ENCODE results near the gene KNCN. TPM values are rescaled to one million over a fixed set of nuclear protein-coding genes. Genes with fewer than 3 reads are reported as not detected.

Gene KNCN
- polyA plus RNA-seq, 1 donor from 2014 or later, result not detected

DNA sequence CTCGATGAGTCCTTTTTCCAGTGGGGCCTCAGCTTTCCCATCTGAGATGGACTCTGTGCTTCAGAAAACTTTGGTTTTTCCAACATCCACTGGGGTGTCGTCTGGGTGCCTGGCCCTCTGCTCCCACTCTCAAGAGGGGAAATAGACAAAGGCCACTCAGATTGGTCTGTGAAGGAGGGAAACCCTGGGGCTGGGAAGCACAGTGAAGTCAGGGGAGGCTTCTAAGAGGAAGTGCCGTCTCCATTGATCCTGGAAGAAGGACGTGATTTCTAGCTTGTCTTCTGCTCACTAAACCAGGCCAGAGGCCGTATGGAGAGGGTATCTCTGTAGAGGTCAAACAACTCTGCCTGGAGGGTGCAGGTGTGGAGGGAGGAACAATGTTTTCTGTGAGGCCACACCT lies 5.2 kb downstream of the KNCN start:
- Histone ChIP-seq H3K4me3 (ENCODE audit: low read length) (no peak overlapping the region), H3K27ac (ENCODE audit: low read length) (no peak overlapping the region), H3K36me3 (ENCODE audit: insufficient read depth, low read length) (no peaks in the 10 kb centered on the region), H3F3A (ENCODE audit: insufficient read depth, low read length, poor library complexity, severe bottlenecking) (no peaks in the 10 kb centered on the region), H3K9me2 (ENCODE audit: insufficient read depth, low read length) (no peaks in the 10 kb centered on the region), H3K4me2 (ENCODE audit: low read length) (no peak overlapping the region), H4K20me1 (ENCODE audit: insufficient read depth) (no peaks in the 10 kb centered on the region), H3K9me3 (ENCODE audit: low read length) (no peaks in the 10 kb centered on the region), H3K79me2 (replicated peaks; ENCODE audit: insufficient read depth, low read length) (no peaks in the 10 kb centered on the region), H3K9ac (ENCODE audit: low read length) (no peak overlapping the region), H3K27me3 (ENCODE audit: insufficient read depth, low read depth, low read length) (peaks cover 53% of the 10 kb centered on the region), H2AFZ (ENCODE audit: low read depth, low read length) (no peak overlapping the region)
- TF ChIP-seq, protein P1, sequence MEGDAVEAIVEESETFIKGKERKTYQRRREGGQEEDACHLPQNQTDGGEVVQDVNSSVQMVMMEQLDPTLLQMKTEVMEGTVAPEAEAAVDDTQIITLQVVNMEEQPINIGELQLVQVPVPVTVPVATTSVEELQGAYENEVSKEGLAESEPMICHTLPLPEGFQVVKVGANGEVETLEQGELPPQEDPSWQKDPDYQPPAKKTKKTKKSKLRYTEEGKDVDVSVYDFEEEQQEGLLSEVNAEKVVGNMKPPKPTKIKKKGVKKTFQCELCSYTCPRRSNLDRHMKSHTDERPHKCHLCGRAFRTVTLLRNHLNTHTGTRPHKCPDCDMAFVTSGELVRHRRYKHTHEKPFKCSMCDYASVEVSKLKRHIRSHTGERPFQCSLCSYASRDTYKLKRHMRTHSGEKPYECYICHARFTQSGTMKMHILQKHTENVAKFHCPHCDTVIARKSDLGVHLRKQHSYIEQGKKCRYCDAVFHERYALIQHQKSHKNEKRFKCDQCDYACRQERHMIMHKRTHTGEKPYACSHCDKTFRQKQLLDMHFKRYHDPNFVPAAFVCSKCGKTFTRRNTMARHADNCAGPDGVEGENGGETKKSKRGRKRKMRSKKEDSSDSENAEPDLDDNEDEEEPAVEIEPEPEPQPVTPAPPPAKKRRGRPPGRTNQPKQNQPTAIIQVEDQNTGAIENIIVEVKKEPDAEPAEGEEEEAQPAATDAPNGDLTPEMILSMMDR (IDR thresholded peaks at IDR 0.05; ENCODE audit: poor library complexity, severe bottlenecking), result no peak
- TF ChIP-seq EP300 (conservative IDR thresholded peaks at IDR 0.05; ENCODE audit: poor library complexity, severe bottlenecking) (no peak), TAF1 (IDR thresholded peaks at IDR 0.05; ENCODE audit: low read depth) (no peak), POLR2AphosphoS5 (IDR thresholded peaks at IDR 0.05) (no peak), RAD21 (conservative IDR thresholded peaks at IDR 0.05) (no peak), REST (IDR thresholded peaks at IDR 0.05; ENCODE audit: borderline replicate concordance) (no peak), SMC3 (conservative IDR thresholded peaks at IDR 0.05; ENCODE audit: poor library complexity) (no peak), MXI1 (conservative IDR thresholded peaks at IDR 0.05; ENCODE audit: poor library complexity, severe bottlenecking) (no peak)

- Histone ChIP-seq H3K4me2 (ENCODE audit: low read length) (no peak overlapping the region), H4K20me1 (ENCODE audit: insufficient read depth) (no peaks in the 10 kb centered on the region), H3F3A (ENCODE audit: insufficient read depth, low read length, poor library complexity, severe bottlenecking) (no peaks in the 10 kb centered on the region), H3K79me2 (replicated peaks; ENCODE audit: insufficient read depth, low read length) (no peaks in the 10 kb centered on the region), H3K27ac (ENCODE audit: low read length) (no peak overlapping the region), H3K27me3 (ENCODE audit: insufficient read depth, low read depth, low read length) (peaks cover 53% of the 10 kb centered on the region), H3K9ac (ENCODE audit: low read length) (no peak overlapping the region), H2AFZ (ENCODE audit: low read depth, low read length) (no peak overlapping the region), H3K4me3 (ENCODE audit: low read length) (no peak overlapping the region), H3K36me3 (ENCODE audit: insufficient read depth, low read length) (no peaks in the 10 kb centered on the region), H3K9me2 (ENCODE audit: insufficient read depth, low read length) (no peaks in the 10 kb centered on the region), H3K9me3 (ENCODE audit: low read length) (no peaks in the 10 kb centered on the region)
- TF ChIP-seq REST (IDR thresholded peaks at IDR 0.05; ENCODE audit: borderline replicate concordance), result no peak
- no peak for TF ChIP-seq TAF1 (IDR thresholded peaks at IDR 0.05; ENCODE audit: low read depth)
- TF ChIP-seq MXI1 (conservative IDR thresholded peaks at IDR 0.05; ENCODE audit: poor library complexity, severe bottlenecking), result no peak
- no peak for TF ChIP-seq POLR2AphosphoS5 (IDR thresholded peaks at IDR 0.05)
- TF ChIP-seq, protein P1 (IDR thresholded peaks at IDR 0.05; ENCODE audit: poor library complexity, severe bottlenecking), result no peak
- TF ChIP-seq SMC3 (conservative IDR thresholded peaks at IDR 0.05; ENCODE audit: poor library complexity), result no peak
- TF ChIP-seq EP300 (conservative IDR thresholded peaks at IDR 0.05; ENCODE audit: poor library complexity, severe bottlenecking), result no peak
- no peak for TF ChIP-seq EZH2 (IDR thresholded peaks at IDR 0.05; ENCODE audit: borderline replicate concordance, insufficient read depth, low read length, poor library complexity, severe bottlenecking)
- no peak for TF ChIP-seq RAD21 (conservative IDR thresholded peaks at IDR 0.05)
These were observed 5.7 kb downstream of the KNCN start for GRCh38 chr1:46545784-46546183.
